Ammon's horn (tissue), 1 donor: ENCODE data around the gene CHID1.

Source experiments
- DNase-seq: peaks from one replicate; pipeline ENCODE4 v3.0.0-alpha.2; 2016; ENCODE audit warnings: low spot score

The CHID1 gene

GRCh38 chr11:910589-911030, at the start of gene CHID1:
Gene CHID1 (minus strand): TSS chr11:910810. CDS start chr11:904816, 5,994 bp downstream.
- peak; percentile 77 for DNase-seq

- no peak for DNase-seq
These were observed 49.0 kb upstream of the CHID1 start for GRCh38 chr11:959608-960007.

GRCh38 chr11:959027-959426, 48.4 kb upstream of the CHID1 start:
- DNase-seq: no peak

GRCh38 chr11:958101-958500, 47.5 kb upstream of the CHID1 start:
- no peak for DNase-seq

- no peak for DNase-seq
These were observed 46.8 kb upstream of the CHID1 start for GRCh38 chr11:957212-957920.

- no peak for DNase-seq
These were observed 44.8 kb upstream of the CHID1 start for GRCh38 chr11:955154-956063.

GRCh38 chr11:954392-955153, 44.0 kb upstream of the CHID1 start:
- no peak for DNase-seq

- no peak for DNase-seq
These were observed 42.9 kb upstream of the CHID1 start for GRCh38 chr11:953512-953911.

- DNase-seq: peak; percentile 62
These were observed 42.1 kb upstream of the CHID1 start for GRCh38 chr11:952406-953385.

GRCh38 chr11:951507-951906, 40.9 kb upstream of the CHID1 start:
- no peak for DNase-seq

GRCh38 chr11:947744-948143, 37.1 kb upstream of the CHID1 start:
- no peak for DNase-seq

- peak; percentile 76 for DNase-seq
These were observed 35.4 kb upstream of the CHID1 start for GRCh38 chr11:945986-946385.

- DNase-seq: no peak
These were observed 34.3 kb upstream of the CHID1 start for GRCh38 chr11:944711-945470.

- no peak for DNase-seq
These were observed 32.2 kb upstream of the CHID1 start for GRCh38 chr11:942823-943222.

- no peak for DNase-seq
These were observed 30.0 kb upstream of the CHID1 start for GRCh38 chr11:940496-941135.

GRCh38 chr11:937841-938261, 27.2 kb upstream of the CHID1 start:
- no peak for DNase-seq

- DNase-seq: no peak
These were observed 25.6 kb upstream of the CHID1 start for GRCh38 chr11:936199-936598.

GRCh38 chr11:934527-934926, 23.9 kb upstream of the CHID1 start:
- no peak for DNase-seq

GRCh38 chr11:933936-934335, 23.3 kb upstream of the CHID1 start:
- DNase-seq: no peak
